ENCODE results near the gene PRMT9.
A peak's percentile ranks its signal among the peaks of the same experiment; 100 is the strongest.

The PRMT9 gene

DNA sequence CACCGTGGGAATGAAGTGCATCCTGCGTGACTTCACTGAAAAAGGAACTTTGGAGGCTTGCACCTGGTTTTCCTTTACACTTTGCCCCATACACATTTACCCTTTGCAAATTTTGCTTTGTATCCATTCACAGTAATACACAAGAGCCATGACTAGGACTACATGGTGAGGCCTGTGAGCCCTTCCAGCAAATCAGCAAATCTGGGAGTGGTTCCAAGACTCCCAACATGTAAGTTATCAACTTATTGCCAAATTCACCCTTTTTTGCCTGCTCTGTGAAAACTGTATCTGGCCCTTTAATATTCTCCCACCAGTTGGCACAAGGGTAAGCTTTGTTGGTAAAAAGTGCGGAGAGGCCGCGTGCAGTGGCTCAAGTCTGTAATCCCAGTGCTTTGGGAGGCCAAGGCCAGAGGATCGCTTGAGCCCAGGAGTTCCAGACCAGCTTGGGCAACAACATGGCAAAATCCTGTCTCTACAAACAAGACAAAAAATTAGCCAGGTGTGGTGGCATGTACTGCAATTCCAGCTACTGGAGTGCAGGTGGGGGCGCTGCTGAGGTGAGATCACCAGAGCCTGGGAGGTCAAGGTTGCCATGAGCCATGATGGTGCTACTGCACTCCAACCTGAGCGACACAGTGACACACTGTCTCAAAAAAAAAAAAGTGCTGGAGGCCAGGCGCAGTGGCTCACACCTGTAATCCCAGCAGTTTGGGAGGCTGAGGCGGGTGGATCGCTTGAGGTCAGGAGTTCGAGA, 5.0 kb downstream of the PRMT9 start:
- DNase-seq: peak; percentile 28

DNA sequence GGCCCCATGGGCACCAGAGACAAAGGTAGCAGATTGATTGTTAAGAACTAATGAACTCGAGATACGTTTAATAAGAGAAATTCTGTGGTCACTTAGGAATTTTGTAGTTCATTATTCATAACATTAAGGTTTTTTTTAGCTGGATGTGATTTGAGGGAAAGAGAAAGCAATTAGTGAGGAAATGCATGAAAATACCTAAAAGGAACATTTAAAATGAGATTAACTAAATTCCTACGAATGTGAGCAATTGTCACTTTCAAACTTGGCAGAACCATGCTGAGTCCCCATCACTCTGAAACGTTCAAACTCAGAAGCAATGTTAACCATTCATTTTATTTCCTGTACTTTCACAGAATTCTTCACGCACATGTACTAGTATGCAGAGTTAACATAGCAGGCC, 5.9 kb downstream of the PRMT9 start:
- no peak for DNase-seq

- DNase-seq: no peak
Measured at GRCh38 chr4:147674496-147674895, 9.5 kb downstream of the PRMT9 start.

DNA sequence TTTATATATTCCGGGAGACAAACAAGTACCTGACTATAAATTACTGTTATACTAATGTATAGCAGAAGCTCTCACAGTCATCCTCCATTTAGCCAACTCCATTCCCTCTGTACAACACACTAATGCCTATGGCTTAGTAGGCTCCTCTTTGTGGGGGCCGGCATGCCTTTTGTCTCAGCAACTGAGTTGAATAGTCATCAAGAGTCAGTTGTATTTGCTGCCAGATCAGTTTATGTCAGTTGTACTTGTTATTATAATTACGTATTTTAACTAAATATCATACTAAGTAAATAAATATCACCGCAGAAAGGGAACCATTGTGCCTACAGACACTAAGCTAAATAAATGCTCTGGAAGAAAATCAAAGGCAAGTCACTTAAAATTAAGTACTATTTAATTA, 9.9 kb downstream of the PRMT9 start:
- DNase-seq: no peak

- no peak for DNase-seq
Measured at GRCh38 chr4:147658501-147658900, 25.5 kb downstream of the PRMT9 start.

GRCh38 chr4:147655639-147656038, 28.3 kb downstream of the PRMT9 start:
- no peak for DNase-seq

DNA sequence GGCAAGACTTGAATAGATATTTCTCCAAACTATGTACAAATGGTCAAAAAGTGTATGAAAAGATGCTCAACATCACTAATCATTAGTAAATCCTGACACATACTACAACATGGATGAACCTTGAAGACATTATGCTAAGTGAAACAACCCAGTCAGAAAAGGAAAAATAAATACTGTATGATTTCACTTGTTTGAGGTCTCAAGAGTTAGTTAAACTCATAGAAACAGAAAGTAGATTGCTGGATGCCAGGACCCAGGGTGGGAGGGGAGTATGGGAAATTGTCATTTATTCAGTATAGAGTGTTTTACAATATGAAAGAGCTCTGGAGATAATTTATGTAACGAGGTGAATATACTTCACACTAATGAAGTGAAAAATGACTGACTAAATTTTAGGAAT, 32.4 kb downstream of the PRMT9 start:
- DNase-seq: peak; percentile 20

DNA sequence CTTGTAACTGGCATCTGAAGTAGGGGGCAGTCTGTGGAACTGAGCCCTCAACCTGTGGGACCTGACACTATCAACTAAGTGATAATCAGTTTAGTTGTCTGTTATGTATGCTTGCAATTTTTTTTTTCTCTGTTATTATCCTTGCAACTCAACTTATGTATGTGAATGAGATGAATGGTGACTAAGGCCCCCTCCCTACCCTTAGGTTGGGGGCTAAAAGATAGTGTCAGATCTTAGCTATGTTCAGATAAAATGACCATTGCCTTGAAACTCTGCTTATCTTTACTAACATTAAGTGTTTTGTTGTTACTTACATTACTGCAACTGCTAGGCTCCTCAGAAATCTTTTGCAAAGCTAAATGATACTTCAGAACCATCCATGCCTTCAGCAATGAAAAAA, 35.3 kb downstream of the PRMT9 start:
- no peak for DNase-seq

DNA sequence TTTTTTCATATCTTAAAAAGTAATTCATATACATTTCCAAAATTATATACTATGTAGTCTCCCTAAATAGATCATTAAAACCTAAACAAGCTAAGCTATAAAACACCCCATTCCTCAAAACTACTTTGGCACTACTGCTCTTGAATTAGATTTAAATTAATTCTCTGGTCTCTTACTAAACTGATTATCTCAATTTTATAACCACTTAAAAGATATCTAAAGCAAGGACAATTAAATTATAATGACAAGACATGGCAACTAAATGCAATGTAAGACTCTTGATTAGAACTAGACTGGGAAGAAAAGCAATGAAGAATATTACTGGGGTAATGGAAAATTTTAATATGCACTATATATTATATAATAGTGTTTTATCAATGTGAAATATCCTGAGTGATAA, 38.9 kb downstream of the PRMT9 start:
- DNase-seq: no peak

DNA sequence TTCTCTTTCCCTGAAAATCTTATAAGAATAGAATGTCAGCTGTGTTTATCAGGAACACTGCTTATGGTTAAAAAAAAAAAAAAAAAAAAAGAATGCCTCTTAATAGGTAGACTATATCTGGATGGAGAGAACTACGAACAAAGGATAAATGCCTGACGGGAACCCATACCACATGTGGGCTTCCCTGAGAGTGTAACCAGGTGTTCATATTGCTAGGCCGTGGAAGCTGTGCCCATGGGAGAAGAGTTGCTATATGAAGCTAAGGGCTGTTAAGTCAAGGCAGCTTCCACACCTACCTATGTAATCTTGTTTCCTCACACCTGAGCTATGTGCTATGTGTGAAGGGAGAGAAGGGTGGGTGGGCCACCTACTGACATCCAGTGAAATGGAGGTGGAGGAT, 39.5 kb downstream of the PRMT9 start:
- DNase-seq: no peak

DNA sequence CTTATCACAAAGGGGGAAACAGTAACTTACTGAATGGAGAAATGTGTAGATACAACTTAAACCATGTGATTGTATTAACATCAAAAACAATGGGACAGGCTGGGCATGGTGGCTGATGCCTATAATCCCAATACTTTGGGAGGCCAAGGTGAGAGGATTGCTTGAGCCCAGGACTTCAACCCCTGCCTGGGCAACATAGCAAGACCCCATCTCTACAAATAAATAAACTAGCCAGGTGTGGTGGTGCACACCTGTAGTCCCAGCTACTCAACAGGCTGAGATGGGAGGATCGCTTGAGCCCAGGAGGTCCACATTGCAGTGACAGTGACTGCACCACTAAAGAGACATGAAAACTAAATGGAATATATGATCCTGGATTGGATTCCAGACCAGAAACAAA, 40.3 kb downstream of the PRMT9 start:
- no peak for DNase-seq

DNA sequence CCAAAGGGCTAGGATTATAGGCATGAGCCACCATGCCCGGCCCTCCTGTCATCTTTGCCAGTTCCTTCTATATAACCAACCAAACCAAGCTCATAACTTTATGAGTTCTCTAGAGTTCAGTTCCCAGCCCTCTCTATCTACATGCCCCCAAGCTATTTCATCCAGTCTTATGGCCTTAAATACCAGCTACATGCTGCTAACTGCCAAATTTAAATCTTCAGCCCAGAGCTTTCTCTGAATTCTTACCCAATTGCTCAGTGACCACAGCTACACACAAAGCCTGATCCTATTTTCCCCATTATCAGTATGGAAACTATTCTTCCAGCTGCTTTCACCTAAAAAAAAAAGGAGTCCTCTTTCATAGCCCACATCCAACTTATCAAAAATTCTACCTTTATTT, 43.6 kb downstream of the PRMT9 start:
- DNase-seq: no peak

GRCh38 chr4:147639388-147639787, 44.6 kb downstream of the PRMT9 start:
- no peak for DNase-seq

DNA sequence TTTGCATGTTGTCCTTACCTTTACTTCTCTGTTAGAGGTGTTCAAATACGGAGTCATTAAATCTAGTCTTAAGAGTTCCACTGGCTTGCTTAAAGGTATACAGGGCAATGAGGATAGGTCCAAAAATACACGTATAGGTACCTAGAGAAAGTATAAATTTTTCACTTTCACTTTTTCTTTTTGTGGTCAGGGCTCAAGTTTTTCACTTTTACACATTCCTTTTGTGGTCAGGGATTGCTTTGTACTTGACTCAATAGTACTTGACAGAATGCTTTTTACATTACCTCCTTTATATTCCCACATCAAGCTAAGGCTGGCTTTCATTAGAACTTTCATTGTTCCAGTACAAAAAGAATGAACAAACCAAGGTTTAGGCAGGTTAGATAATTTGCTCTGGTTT, 45.0 kb downstream of the PRMT9 start:
- peak; percentile 34 for DNase-seq

DNA sequence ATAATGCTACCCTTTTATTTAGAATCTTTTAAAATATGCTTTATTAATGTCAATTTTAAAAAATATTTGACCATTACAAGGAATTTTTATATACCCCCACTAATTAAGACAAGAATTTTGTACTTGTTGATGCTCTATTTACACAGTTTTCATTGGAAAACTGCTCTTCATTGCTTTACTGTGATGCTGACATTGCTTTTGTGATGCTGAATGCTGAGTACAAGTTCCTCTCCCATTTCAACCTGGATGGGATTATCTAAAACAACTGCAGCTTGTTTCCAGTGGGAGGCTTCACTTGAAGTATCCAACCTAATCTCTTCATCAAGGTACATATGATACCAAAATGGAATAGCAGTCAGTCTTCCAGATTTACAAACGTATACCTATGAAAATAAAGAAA, 45.6 kb downstream of the PRMT9 start:
- no peak for DNase-seq

DNA sequence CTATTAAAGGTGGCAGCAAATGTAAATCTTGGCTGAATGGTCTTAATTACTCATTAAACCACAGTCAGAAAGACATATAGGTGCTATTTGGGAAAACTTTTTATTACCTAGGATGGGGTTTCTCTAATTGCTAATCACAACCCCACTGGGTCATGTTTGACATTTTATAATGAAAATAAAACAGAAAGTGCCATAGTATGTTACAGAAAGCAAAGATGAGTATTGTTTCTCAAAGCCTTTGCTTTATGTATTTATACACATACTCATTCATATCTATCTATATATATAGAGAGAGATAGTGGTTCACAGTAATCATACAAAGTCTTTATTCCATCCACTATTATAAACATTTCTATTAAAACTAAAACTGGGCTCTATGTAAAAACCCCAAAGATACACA, 48.6 kb downstream of the PRMT9 start:
- DNase-seq: no peak

DNA sequence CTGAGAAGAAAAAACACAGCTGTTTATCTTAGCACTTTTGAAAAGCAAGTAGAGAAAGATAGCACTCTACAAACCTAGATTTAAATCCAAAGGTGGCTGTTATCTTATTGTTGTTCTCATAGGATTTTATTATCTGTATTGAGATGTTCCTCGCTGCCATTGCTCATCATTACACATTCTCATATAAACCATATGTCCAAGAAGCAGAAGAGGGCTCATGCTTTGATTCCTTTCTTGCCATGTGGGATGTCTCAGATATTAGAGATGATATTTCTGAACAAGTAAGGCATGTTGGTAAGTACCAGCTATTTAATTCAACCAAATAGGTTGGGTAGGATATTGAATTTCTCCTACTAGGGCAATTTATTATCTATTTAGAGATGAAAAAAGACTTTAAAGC, 50.3 kb downstream of the PRMT9 start:
- no peak for DNase-seq

GRCh38 chr4:147633113-147633512, 50.9 kb downstream of the PRMT9 start:
- no peak for DNase-seq

GRCh38 chr4:147629783-147630730, 53.9 kb downstream of the PRMT9 start:
- DNase-seq: no peak

DNA sequence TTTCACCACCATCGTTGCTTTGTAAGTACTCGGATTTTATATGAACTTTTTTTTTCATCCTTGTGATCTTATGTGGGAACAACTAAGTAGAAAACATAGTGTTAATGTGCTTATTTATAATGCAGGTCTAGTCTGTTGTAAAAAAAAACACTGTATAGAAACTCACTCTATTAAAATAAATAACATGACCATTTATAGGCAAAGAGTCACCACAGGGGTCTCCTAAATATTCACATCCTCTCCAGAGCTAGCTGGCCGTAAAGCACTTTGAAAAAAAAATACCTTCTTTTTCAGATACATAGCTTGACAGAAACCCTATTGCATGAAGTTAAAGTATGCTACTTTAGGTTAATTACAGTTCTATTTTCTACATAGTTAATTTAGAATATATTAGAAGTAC, 55.5 kb downstream of the PRMT9 start:
- DNase-seq: no peak

- DNase-seq: no peak
Measured at GRCh38 chr4:147626903-147627302, 57.1 kb downstream of the PRMT9 start.

GRCh38 chr4:147625733-147626132, 58.2 kb downstream of the PRMT9 start:
- DNase-seq: no peak

- DNase-seq: no peak
Measured at GRCh38 chr4:147620315-147620714, 63.6 kb downstream of the PRMT9 start.
